A673 (cell line): Measurements from ENCODE around the gene ATPAF1.

Source experiments
- EZH2 ChIP-seq: fragments of 200-600 bp; sonication (generic); IDR thresholded peaks from 2 replicates; pipeline ENCODE4 v1.6.1; 2017; ENCODE audit warnings: borderline replicate concordance, low read depth, mild to moderate bottlenecking, mixed read lengths, antibody characterized with exemption, low read length; ENCODE audit not compliant: poor library complexity, severe bottlenecking
- TF ChIP-seq, protein P1 (sequence below): fragments of 300-800, 200-600 bp; sonication (generic); conservative IDR thresholded peaks from 2 replicates; pipeline ENCODE4 v1.5.1; 2017; ENCODE audit warnings: low read depth, mild to moderate bottlenecking, antibody characterized with exemption, low read length, moderate library complexity, mixed read lengths

DNA sequence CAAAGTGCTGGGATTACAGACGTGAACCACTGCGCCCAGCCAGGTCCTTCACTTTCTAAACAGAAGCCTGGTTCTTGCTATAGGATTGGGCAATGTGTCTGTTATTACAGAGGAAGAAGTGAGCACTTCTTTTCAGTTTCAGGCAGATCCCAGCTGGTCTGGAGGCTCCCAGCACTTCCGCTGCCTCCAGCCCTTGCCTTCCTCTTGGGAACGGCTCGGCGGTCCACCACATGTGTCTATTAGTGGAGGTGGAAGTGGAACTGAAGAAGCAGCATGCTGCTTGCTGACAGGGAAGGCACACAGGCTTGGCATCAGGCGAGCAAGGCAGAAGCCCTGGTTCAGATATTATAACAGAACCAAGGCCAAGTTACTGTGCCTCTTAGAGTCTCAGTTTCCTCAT, 81.1 kb downstream of the ATPAF1 start:
- TF ChIP-seq, protein P1, sequence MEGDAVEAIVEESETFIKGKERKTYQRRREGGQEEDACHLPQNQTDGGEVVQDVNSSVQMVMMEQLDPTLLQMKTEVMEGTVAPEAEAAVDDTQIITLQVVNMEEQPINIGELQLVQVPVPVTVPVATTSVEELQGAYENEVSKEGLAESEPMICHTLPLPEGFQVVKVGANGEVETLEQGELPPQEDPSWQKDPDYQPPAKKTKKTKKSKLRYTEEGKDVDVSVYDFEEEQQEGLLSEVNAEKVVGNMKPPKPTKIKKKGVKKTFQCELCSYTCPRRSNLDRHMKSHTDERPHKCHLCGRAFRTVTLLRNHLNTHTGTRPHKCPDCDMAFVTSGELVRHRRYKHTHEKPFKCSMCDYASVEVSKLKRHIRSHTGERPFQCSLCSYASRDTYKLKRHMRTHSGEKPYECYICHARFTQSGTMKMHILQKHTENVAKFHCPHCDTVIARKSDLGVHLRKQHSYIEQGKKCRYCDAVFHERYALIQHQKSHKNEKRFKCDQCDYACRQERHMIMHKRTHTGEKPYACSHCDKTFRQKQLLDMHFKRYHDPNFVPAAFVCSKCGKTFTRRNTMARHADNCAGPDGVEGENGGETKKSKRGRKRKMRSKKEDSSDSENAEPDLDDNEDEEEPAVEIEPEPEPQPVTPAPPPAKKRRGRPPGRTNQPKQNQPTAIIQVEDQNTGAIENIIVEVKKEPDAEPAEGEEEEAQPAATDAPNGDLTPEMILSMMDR = no peak
- no peak for TF ChIP-seq EZH2
